DOHH2 (cell line): Measurements from ENCODE around the gene ADGRG7.
A peak's percentile ranks its signal among the peaks of the same experiment; 100 is the strongest.

Experiments used
- H3F3A ChIP-seq: fragments of 200-600 bp; sonication (generic), shearing (Covaris generic); 2 replicates; pipeline ENCODE4 v1.6.0; 2016; ENCODE audit warnings: antibody characterized with exemption, mild to moderate bottlenecking; ENCODE audit not compliant: control insufficient read depth, insufficient read depth
- H3K27ac ChIP-seq: fragments of 200-600 bp; sonication (generic); 2 replicates; pipeline ENCODE4 v1.5.1; 2014; ENCODE audit warnings: low read depth, mild to moderate bottlenecking, low read length, moderate library complexity
- H3K27me3 ChIP-seq: fragments of 200-600 bp; sonication (generic); 2 replicates; pipeline ENCODE4 v1.6.1; 2014; ENCODE audit warnings: mild to moderate bottlenecking, low read length, mixed read lengths; ENCODE audit not compliant: control insufficient read depth
- H3K36me3 ChIP-seq: fragments of 200-600 bp; sonication (generic); 2 replicates; pipeline ENCODE4 v1.6.1; 2014; ENCODE audit warnings: mild to moderate bottlenecking, low read length, moderate library complexity, mixed read lengths; ENCODE audit not compliant: control insufficient read depth
- H3K4me1 ChIP-seq: fragments of 200-600 bp; sonication (generic); 2 replicates; pipeline ENCODE4 v1.6.1; 2014; ENCODE audit warnings: mild to moderate bottlenecking, low read length, mixed read lengths; ENCODE audit not compliant: control insufficient read depth
- H3K4me2 ChIP-seq: fragments of 200-600 bp; sonication (generic); 2 replicates; pipeline ENCODE4 v1.6.0; 2014; ENCODE audit warnings: mild to moderate bottlenecking, low read length, moderate library complexity
- H3K4me3 ChIP-seq: fragments of 200-600 bp; sonication (generic); 2 replicates; pipeline ENCODE4 v1.5.1; 2014; ENCODE audit warnings: mild to moderate bottlenecking, low read length, mixed read lengths
- H3K79me2 ChIP-seq: fragments of 200-600 bp; sonication (generic); 2 replicates; pipeline ENCODE4 v1.6.1; 2014; ENCODE audit warnings: mild to moderate bottlenecking, low read length, mixed read lengths; ENCODE audit not compliant: control insufficient read depth
- H3K9me2 ChIP-seq: fragments of 200-600 bp; sonication (generic); replicated peaks from 2 replicates; pipeline ENCODE4 v1.6.1; 2014; ENCODE audit warnings: mild to moderate bottlenecking, low read length, mixed read lengths; ENCODE audit not compliant: control insufficient read depth
- H3K9me3 ChIP-seq: fragments of 200-600 bp; sonication (generic); 2 replicates; pipeline ENCODE4 v1.6.1; 2014; ENCODE audit warnings: antibody characterized with exemption, low read length, mixed read lengths; ENCODE audit not compliant: control insufficient read depth, insufficient read depth
- H4K20me1 ChIP-seq: fragments of 200-600 bp; sonication (generic); 2 replicates; pipeline ENCODE4 v1.6.0; 2014; ENCODE audit warnings: low read depth, mild to moderate bottlenecking, antibody characterized with exemption, low read length, moderate library complexity; ENCODE audit not compliant: control insufficient read depth, insufficient read depth
- EZH2phosphoT487 ChIP-seq: fragments of 200-600 bp; sonication (generic); IDR thresholded peaks from 2 replicates; pipeline ENCODE4 v1.6.1; 2017; ENCODE audit warnings: borderline replicate concordance, mild to moderate bottlenecking, antibody characterized with exemption, low read length, moderate library complexity, mixed read lengths
- TF ChIP-seq, protein P1 (sequence below): fragments of 200-600 bp; sonication (generic); IDR thresholded peaks from one replicate; pipeline ENCODE4 v1.5.1; 2014; ENCODE audit warnings: antibody characterized with exemption, mild to moderate bottlenecking, low read depth, low read length; ENCODE audit not compliant: poor library complexity, severe bottlenecking

ADGRG7 gene

DNA sequence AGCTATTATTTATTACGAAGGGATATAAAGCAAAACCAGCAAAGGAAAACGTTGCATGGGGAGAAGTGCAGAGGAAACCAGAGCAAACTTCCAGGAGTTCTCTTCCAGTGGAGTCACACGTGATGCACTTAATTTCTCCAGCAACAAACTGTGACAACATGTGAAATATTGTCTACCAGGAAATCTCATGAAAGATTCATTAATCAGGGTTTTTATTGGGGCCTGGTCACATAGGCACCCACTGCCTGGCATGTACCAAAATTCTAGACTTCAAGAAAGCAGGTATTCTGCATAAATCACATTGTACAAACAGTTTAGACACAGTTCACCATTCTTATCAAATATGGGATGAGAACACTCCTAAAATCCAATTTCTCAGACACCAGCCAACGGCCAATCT lies 94.5 kb downstream of the ADGRG7 start:
- H3K9me2 ChIP-seq: no peaks in the 10 kb centered on the region
- H3K79me2 ChIP-seq: no peaks in the 10 kb centered on the region
- H3K4me2 ChIP-seq: no peak overlapping the region
- H3K9me3 ChIP-seq: peaks cover 4% of the 10 kb centered on the region; the same call in 1 of the 2 replicates
- no peak overlapping the region for H3K4me3 ChIP-seq
- H3F3A ChIP-seq: no peaks in the 10 kb centered on the region
- H3K27me3 ChIP-seq: no peaks in the 10 kb centered on the region
- H3K27ac ChIP-seq: no peak overlapping the region
- no peaks in the 10 kb centered on the region for H3K36me3 ChIP-seq
- H3K4me1 ChIP-seq: peaks cover 4% of the 10 kb centered on the region
- H4K20me1 ChIP-seq: no peaks in the 10 kb centered on the region
- TF ChIP-seq EZH2phosphoT487: no peak
- TF ChIP-seq, protein P1, sequence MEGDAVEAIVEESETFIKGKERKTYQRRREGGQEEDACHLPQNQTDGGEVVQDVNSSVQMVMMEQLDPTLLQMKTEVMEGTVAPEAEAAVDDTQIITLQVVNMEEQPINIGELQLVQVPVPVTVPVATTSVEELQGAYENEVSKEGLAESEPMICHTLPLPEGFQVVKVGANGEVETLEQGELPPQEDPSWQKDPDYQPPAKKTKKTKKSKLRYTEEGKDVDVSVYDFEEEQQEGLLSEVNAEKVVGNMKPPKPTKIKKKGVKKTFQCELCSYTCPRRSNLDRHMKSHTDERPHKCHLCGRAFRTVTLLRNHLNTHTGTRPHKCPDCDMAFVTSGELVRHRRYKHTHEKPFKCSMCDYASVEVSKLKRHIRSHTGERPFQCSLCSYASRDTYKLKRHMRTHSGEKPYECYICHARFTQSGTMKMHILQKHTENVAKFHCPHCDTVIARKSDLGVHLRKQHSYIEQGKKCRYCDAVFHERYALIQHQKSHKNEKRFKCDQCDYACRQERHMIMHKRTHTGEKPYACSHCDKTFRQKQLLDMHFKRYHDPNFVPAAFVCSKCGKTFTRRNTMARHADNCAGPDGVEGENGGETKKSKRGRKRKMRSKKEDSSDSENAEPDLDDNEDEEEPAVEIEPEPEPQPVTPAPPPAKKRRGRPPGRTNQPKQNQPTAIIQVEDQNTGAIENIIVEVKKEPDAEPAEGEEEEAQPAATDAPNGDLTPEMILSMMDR: no peak

DNA sequence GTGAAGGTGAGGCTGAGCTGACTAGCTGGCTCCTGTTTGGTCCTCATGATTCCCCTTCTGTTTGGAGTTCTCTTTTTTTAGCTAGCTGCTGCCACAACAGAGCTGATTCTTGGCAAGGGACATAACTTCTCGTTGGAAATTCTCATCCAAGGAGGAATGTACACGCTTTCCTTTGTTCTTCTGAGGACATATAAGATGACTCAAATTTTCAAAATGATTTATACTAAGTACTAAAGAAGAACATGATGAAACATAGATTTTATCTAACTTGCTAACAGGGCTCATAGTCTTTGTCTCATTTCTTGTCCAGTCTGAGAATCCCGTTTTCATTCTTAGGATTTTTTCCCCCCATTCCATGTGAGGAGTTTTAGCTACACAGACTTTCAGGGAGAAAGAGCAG lies 97.0 kb downstream of the ADGRG7 start:
- TF ChIP-seq EZH2phosphoT487: no peak
- TF ChIP-seq, protein P1: no peak
- H3K79me2 ChIP-seq: peaks cover 20% of the 10 kb centered on the region
- H3K4me2 ChIP-seq: no peak overlapping the region
- no peak overlapping the region for H3K4me3 ChIP-seq
- H3K27me3 ChIP-seq: no peaks in the 10 kb centered on the region
- H3F3A ChIP-seq: 0 out of 2 replicates have a peak, but pooled peaks cover 5% of the 10 kb centered on the region
- peaks cover 4% of the 10 kb centered on the region; the same call in 1 of the 2 replicates for H3K9me3 ChIP-seq
- peaks cover 5% of the 10 kb centered on the region; the same call in 1 of the 2 replicates for H4K20me1 ChIP-seq
- peaks cover 17% of the 10 kb centered on the region for H3K4me1 ChIP-seq
- no peaks in the 10 kb centered on the region for H3K9me2 ChIP-seq
- peaks cover 11% of the 10 kb centered on the region for H3K36me3 ChIP-seq
- no peak overlapping the region for H3K27ac ChIP-seq

- Histone ChIP-seq H3K9me3 (peaks cover 4% of the 10 kb centered on the region; the same call in 1 of the 2 replicates), H3K4me3 (peak overlapping the region; percentile 89), H3K36me3 (peaks cover 26% of the 10 kb centered on the region), H3K27me3 (no peaks in the 10 kb centered on the region), H3K27ac (0 out of 2 replicates have a peak overlapping the region, but pooled peaks have one; percentile 8), H3K9me2 (no peaks in the 10 kb centered on the region), H3K4me1 (peaks cover 18% of the 10 kb centered on the region), H3K4me2 (peak overlapping the region; percentile 76), H3F3A (0 out of 2 replicates have a peak, but pooled peaks cover 5% of the 10 kb centered on the region), H4K20me1 (peaks cover 8% of the 10 kb centered on the region; the same call in 1 of the 2 replicates), H3K79me2 (peaks cover 43% of the 10 kb centered on the region)
- TF ChIP-seq, protein P1: no peak
- no peak for TF ChIP-seq EZH2phosphoT487
These were observed 99.2 kb downstream of the ADGRG7 start for GRCh38 chr3:100708644-100708988.
